Stimulated activated naive CD8-positive, alpha-beta T cell treated with anti-CD3 and anti-CD28 coated beads, Interleukin-15, amount 100 ng/mL, for 72 hours (primary cell): Measurements from ENCODE around the gene SLC6A17.

Experiments used
- ATAC-seq: fragments of 150-1000 bp; cut with Tn5 transposase; 2 replicates; pipeline ENCODE4 v1.10.0; 2021; ENCODE audit warnings: mild to moderate bottlenecking, moderate library complexity
- DNase-seq, 2 donors: peaks; one replicate each; pipeline ENCODE4 v3.0.0; 2021 to 2022
- H3K27ac Mint-ChIP-seq, 2 donors: one replicate each; pipeline ENCODE4 v1.8.0; 2022; ENCODE audit warnings: mild to moderate bottlenecking in 2 of 2, mixed read lengths in 2 of 2, moderate library complexity in 2 of 2
- H3K27me3 Mint-ChIP-seq: one replicate; pipeline ENCODE4 v1.8.0; 2022; ENCODE audit warnings: mixed read lengths
- H3K4me1 Mint-ChIP-seq: one replicate; pipeline ENCODE4 v1.8.0; 2022; ENCODE audit warnings: mild to moderate bottlenecking, mixed read lengths
- H3K4me3 Mint-ChIP-seq, 2 donors: one replicate each; pipeline ENCODE4 v1.8.0; 2022; ENCODE audit warnings: mild to moderate bottlenecking in 2 of 2, mixed read lengths in 2 of 2, moderate library complexity in 1 of 2
- H3K9me3 Mint-ChIP-seq, 2 donors: one replicate each; pipeline ENCODE4 v1.8.0; 2022; ENCODE audit warnings: mixed read lengths in 2 of 2

Gene SLC6A17

DNA sequence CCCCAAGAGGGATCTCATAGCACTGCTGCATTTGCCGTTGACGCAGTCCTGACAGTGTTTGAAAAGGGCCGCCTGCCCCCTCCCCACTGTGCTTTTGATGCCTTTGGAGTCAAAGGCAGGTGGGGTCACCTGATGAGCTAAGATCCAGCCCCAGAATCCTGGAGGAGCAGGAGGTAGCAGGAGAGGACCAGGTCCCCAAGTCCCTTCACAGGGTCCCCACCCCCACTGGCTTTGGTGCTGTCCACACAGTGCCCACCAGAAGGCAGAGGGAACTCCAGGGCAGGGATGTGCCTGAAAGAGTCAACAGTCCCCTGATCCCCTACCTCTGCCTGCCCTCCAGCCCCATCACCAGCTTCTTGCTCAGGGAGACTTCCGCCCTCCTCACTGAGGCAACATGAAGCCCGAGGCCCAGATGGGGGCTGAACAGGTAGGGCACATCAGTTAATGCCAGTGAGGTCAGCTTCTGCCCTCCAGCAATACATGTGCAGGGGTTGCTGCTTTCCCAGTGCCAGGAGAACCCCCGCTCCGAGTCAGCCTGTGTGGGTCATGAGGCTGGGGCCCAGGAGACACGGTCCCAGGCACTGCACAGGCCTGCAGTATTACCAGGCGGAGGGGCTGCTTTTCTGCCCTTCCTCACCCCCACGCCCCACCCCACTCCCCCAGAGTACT, 51.0 kb downstream of the SLC6A17 start:
- no peak for DNase-seq
- no peaks in the 10 kb centered on the region for H3K27me3 Mint-ChIP-seq
- peaks cover 20% of the 10 kb centered on the region for H3K4me1 Mint-ChIP-seq
- H3K27ac Mint-ChIP-seq: no peak overlapping the region
- ATAC-seq: no peak
- no peaks in the 10 kb centered on the region for H3K9me3 Mint-ChIP-seq
- no peak overlapping the region for H3K4me3 Mint-ChIP-seq

DNA sequence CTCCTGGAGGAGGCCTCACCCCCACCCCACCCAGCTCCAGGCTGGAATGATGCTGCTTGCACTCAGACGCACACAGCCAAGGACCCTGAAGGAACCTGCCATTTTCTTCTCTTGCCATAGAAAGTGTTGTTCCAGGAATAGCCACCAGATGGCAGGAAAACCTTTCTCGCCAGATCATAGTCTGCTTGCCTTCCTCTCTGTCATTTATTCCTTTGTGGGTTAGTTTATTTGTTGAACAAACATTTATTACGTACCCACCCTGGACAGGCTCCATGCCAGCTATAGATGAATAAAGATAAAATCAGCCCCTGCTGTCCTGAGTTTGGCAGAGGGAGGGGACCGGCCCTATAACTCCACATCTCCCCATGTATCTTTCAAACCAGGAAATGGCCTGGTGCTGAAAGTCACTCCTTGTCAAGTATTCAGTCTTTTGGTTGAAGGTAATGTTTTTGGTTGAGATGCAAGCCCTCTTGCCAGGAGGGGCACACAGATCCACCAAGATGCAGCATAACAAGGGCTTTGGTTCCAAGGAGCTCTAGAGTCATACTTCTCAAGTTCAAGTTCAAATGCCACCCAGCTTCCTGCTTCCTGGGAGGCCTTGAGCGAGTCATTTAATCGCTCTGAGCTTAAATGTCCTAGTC, 52.8 kb downstream of the SLC6A17 start:
- Mint-ChIP-seq H3K27ac (peak overlapping the region; percentile 82 to 97), H3K9me3 (no peaks in the 10 kb centered on the region), H3K4me3 (no peak overlapping the region), H3K27me3 (no peaks in the 10 kb centered on the region), H3K4me1 (peaks cover 29% of the 10 kb centered on the region)
- DNase-seq (peak; percentile 76 to 78), ATAC-seq (peak; percentile 65)

DNA sequence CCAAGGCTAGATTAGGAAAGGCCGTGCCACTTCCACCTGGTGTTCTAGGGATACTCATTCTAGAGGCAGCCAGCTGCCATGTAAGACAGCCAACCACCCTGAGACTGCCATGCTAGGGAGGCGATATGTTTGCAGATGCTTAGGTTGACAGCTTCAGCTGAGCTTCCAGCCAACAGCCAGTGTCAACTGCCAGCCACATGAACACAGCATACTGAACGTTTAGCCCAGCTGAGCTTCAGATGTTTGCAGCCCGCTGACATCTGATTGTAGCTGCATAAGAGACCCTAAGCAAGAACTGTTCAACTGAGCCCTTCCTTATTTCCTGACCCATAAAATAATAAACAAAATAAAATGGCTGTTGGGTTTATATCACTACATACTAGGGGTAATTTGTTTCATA, 54.9 kb downstream of the SLC6A17 start:
- Mint-ChIP-seq H3K9me3 (no peaks in the 10 kb centered on the region), H3K4me3 (no peak overlapping the region), H3K4me1 (peaks cover 43% of the 10 kb centered on the region), H3K27ac (no peak overlapping the region), H3K27me3 (no peaks in the 10 kb centered on the region)
- DNase-seq (no peak), ATAC-seq (no peak)

DNA sequence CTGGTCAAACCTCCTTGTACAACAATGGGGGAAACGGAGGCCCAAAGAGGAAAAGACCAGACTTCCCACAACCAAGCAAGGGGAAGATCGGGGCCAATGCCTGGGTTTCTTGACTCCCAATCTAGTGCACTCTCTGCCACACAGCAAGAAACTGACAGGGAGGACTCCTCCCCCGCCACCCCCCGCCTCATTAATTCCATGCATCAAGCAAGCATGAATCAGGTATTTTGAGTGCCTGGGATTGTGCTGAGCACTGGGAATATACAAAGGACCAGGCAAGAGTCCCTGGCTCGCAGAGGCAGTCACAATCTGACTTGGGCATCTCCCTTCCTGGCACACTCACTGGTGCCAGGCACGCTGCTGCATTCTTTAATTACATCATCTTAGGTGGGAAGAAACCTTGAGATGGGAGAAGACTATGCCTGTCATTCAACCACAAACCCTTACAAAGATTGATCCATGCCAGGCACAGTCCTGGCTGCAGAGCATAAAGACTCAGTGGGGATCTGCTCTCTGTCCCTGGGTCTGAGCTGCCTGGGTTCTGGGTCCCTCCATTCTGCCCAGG, 55.4 kb downstream of the SLC6A17 start:
- H3K27me3 Mint-ChIP-seq: no peaks in the 10 kb centered on the region
- H3K4me1 Mint-ChIP-seq: peaks cover 43% of the 10 kb centered on the region
- DNase-seq (no peak), ATAC-seq (no peak)
- no peak overlapping the region for H3K4me3 Mint-ChIP-seq
- H3K27ac Mint-ChIP-seq: no peak overlapping the region
- H3K9me3 Mint-ChIP-seq: no peaks in the 10 kb centered on the region

DNA sequence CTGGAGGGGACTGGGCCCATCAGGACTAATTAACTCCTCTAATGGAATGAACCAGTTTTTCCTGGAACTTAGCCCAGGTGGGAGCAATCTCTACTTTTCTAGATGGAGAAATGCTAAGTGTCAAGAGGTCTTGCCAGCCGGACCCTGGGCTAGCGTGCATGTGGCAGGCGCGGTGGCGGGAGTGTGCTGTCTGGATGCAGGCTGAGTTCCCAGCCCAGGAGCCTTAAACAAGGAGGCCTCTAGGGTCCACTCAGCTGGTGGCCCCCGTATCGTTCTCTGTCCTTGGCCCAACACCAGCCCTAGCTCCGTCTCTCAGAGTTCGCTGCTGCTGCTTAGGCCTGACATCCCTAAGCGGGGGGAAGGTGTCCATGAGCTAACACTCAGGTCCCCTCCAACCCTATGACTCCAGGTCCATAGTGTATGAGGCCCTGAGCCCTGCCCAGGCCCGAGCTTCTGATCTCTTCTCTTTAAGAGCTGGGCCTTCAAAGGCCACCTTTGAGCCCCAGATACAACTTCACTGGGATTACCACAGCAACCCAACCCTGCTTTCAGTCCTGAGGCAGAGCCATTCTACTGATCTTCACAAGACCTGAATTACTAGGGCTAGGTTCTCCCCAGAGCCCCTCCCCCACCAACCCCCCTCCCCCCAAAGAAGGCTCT, 56.1 kb downstream of the SLC6A17 start:
- no peak overlapping the region for H3K4me3 Mint-ChIP-seq
- peaks cover 47% of the 10 kb centered on the region for H3K4me1 Mint-ChIP-seq
- DNase-seq (no peak), ATAC-seq (no peak)
- H3K9me3 Mint-ChIP-seq: no peaks in the 10 kb centered on the region
- no peaks in the 10 kb centered on the region for H3K27me3 Mint-ChIP-seq
- no peak overlapping the region for H3K27ac Mint-ChIP-seq

DNA sequence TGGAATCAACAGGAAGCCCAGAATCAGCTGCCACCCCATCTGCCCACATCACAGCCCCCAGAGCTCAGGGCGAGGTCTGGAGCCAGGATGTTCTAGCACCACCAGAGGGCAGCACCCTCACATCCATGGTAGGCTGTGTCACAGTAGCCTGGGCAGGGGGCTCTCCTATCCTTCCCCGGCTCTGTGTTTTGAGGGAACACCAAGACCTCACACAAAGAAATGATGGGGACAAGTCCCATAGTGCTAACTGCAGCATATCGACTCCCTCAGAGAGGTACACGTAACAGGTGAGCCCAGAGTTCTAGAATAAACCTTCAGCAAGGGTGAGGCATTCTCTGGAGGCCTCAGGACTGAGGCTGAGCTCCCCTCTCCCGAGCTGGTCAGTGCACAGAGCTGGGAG, 57.5 kb downstream of the SLC6A17 start:
- no peak overlapping the region for H3K4me3 Mint-ChIP-seq
- no peaks in the 10 kb centered on the region for H3K27me3 Mint-ChIP-seq
- DNase-seq (peak; percentile 75 to 77), ATAC-seq (peak; percentile 33)
- no peaks in the 10 kb centered on the region for H3K9me3 Mint-ChIP-seq
- peaks cover 56% of the 10 kb centered on the region for H3K4me1 Mint-ChIP-seq
- peak overlapping the region in 1 of 2 donors; percentile 84 for H3K27ac Mint-ChIP-seq

DNA sequence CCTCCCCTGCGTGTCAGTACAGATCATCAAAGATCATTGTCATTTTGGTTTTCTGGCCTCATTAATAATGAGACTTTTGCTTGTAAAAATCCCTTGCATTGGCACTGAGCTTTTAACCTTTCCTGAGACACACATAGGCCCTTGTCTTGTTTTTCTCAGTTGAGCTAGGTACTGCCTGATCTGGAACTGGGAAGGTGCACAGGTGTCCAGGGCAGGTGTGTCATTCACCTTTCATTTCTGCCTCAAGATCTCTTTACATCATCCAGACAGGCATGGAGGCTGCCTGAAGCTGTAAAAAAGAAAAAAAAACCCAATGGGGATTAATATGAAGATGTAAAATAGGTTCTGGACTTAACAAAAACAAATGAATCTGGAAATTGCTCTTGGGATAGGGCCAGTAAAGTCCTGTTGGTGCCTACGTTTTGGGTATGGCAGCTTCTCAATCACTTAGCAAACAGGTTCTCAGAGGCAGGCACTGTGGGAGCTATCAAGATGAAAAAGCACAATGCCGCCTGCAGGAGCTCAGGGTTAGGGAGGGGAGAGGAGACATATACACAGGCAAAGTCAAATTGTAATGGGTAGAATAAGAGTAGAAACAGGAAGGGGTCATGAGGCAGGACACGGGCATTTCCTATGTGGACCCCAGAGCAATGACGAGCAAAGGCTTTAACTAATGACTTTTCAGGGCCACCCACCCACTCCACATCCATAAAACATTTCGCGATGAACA, 58.8 kb downstream of the SLC6A17 start:
- H3K4me3 Mint-ChIP-seq: peak overlapping the region; percentile 77 to 79
- H3K4me1 Mint-ChIP-seq: peaks cover 57% of the 10 kb centered on the region
- peak overlapping the region in 1 of 2 donors; percentile 89 for H3K27ac Mint-ChIP-seq
- no peaks in the 10 kb centered on the region for H3K27me3 Mint-ChIP-seq
- ATAC-seq (no peak), DNase-seq (no peak)
- H3K9me3 Mint-ChIP-seq: no peaks in the 10 kb centered on the region

DNA sequence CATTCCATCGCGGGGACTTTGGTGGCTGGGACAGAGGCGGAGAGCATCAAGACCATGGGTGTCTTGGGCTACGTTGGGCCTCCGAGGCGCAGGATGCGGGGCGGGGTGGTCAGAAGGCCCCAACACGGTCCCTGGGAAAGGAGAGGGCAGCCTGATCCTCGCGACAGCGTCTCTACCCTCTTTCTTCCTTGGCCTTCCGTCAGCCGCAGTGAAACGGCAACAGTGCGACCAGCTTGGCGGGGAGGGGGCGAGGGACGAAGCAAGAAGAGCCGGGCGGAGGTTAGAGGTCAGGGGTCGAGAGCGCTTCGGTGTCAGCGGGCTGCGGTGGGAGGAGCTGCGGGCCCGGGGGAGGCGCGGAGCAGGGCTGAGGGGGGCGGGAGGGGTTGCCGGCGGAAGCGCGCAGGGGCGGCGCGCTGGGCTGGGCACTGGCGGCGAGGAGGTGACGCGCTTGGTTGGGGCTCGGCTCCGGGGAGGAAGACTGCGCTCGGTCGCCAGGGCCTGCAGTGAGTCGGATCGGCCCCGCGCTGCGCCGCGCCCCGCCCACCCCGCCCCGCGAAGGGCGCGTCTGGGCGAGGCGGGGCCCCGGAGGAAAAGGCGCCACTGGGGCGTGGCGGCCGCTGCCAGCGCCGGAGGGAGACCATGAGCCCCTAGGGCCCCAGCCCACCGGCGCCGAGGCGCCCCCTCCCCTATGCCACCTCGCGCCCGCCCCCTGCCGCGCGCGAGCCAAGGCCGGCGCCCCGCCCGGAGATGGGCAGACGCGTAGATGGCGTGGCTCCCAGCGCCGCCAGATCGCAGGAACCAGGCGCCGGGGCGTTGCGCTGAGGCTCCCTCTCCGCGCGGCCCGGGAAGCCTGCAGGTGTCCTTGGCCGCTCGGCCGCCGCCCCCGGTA, 59.7 kb downstream of the SLC6A17 start, which contains the start of gene KCNC4:
KCNC4 (plus strand) TSS at position 600 of the 889 bp plus-strand sequence. CDS start 1,186 bp downstream, outside the sequence.
- ATAC-seq (peak; percentile 91), DNase-seq (peak; percentile 88 to 91)
- Mint-ChIP-seq H3K27ac (peak within 1 kb of the TSS in 1 of 2 donors; percentile 94), H3K27me3 (no peaks in the 10 kb centered on the region), H3K9me3 (no peaks in the 10 kb centered on the region), H3K4me1 (peaks cover 66% of the 10 kb centered on the region), H3K4me3 (peak within 1 kb of the TSS; percentile 98 to 99)

DNA sequence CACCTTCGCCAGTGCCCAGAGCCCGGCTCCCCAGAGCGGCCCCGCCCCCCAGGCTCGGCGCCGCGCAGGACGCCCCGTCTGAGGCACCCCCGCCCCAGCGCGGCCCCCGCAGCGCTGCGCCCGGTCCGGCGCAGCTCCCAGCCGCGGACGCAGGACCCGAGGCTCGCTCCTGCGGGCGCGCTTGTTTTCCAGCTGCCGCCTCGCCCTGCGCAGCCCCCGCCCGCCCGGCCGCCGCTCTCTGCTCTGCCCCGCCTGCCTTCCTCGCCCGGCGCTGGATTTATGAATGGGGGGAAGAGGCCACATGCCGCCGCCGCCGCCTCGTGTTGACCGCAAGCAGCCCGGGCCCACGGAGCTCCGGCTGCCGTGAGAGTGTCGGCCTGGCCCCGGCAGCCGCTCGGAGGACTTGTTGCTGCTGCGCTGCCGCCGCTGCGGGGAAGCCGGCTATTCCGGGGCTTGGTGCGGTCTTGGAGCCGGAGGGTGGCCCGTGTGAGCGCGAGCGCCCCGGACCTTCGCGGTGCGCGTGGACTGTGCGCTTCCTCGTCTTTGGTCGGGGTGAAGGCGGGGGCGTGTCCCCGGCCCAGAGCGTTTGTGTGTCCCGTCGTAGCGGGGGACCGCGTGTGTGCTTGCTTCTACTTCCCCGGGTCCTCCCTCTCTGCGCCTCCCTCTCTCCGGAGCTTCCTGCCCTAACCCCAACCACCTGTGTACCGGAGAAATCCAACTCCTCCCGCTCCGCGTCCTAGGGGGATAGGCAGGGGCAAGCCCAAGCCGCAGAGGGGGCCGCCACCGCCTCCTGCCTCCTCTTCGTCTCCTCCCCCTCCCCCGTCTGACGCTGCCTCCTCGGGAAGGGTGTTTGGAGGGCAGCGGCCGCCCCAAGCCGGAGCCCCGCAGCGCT, 60.6 kb downstream of the SLC6A17 start:
- peaks cover 75% of the 10 kb centered on the region for H3K4me1 Mint-ChIP-seq
- DNase-seq (peak; percentile 59 to 65), ATAC-seq (peak; percentile 37)
- H3K9me3 Mint-ChIP-seq: no peaks in the 10 kb centered on the region
- H3K4me3 Mint-ChIP-seq: peak overlapping the region; percentile 98 to 99
- no peaks in the 10 kb centered on the region for H3K27me3 Mint-ChIP-seq
- H3K27ac Mint-ChIP-seq: peak overlapping the region; percentile 24 to 94

DNA sequence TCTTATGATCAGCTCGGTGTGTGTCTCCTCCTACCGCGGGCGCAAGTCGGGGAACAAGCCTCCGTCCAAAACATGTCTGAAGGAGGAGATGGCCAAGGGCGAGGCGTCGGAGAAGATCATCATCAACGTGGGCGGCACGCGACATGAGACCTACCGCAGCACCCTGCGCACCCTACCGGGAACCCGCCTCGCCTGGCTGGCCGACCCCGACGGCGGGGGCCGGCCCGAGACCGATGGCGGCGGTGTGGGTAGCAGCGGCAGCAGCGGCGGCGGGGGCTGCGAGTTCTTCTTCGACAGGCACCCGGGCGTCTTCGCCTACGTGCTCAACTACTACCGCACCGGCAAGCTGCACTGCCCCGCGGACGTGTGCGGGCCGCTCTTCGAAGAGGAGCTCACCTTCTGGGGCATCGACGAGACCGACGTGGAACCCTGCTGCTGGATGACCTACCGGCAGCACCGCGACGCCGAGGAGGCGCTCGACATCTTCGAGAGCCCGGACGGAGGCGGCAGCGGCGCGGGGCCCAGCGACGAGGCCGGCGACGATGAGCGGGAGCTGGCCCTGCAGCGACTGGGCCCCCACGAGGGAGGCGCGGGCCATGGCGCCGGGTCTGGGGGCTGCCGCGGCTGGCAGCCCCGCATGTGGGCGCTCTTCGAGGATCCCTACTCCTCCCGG, 61.3 kb downstream of the SLC6A17 start:
- no peaks in the 10 kb centered on the region for H3K9me3 Mint-ChIP-seq
- peaks cover 83% of the 10 kb centered on the region for H3K4me1 Mint-ChIP-seq
- DNase-seq (peak in 1 of 2 donors; percentile 49), ATAC-seq (peak; percentile 1)
- peak overlapping the region; percentile 98 to 99 for H3K4me3 Mint-ChIP-seq
- H3K27ac Mint-ChIP-seq: peak overlapping the region; percentile 24 to 94
- H3K27me3 Mint-ChIP-seq: no peaks in the 10 kb centered on the region

DNA sequence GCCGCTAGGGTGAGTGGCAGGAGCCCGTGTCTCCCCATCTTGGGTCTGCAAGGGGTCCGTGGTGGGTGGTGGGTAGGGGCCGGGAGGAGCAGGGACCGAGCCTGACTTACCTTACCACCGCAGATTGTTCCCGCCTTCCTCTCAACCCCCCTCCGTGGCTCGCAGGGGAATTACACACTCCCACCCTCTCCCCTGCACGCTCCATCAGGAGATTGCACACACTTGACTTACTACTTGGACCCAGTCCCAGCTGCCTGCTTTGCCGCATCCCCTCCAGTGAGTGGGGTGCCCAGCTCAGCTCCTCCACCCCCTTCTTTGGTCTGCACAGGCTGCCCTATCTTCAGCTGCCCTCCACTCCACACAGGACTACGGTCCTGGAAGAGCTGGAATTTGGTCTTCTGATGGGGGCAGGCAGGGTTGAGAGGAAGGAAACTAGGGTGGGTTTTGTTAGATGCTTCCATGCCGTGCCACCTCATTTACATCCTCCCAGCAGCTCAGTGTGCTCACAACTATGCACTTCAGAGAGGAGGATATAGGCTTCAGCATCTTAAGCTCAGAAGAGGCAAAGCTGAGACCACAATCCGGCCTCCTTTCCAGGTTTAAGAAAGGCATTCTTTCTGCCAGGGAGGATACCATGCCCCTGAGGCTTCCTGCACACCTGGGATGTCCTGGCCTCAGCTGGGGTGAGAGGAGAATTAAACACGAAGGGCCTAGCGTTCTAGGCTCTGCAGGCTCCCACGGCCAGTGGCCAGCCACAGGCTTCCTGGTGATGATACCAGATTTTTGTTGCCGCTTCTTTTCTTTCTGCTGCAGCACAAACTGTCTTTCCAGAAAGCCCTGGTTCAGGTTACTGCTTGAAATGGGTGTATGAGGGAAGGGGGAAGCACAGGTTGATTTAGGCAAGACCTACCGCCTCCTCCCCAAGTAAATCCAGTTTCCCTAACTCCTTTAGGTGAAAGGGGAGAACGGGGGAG, 62.2 kb downstream of the SLC6A17 start:
- H3K27ac Mint-ChIP-seq: peak overlapping the region; percentile 49 to 64
- H3K4me1 Mint-ChIP-seq: peaks cover 82% of the 10 kb centered on the region

DNA sequence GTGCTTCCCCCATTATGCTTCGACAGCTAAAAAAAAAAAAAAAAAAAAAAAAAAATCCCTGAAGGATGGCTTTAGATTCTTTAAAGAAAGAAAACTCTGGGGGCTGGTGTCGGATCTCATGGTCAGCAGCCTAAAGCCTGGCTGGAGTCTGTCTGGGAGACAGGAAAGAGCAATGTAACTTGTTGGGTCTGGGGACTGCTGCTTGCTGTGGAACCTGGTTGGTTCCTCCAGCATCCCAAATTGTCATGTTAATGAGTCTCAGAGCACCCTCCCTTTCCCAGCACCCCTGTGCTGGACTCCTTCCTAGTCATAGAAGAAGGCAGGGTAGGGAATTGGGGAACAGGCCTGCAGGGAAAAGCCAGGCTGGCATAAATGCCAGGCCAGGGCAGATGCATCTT, 62.8 kb downstream of the SLC6A17 start:
- DNase-seq: no peak
- Mint-ChIP-seq H3K9me3 (no peaks in the 10 kb centered on the region), H3K27me3 (no peaks in the 10 kb centered on the region), H3K4me1 (peaks cover 75% of the 10 kb centered on the region), H3K4me3 (peak overlapping the region; percentile 49 to 94), H3K27ac (peak overlapping the region in 1 of 2 donors; percentile 5)
- ATAC-seq: no peak

More for the DNA sequence above, 62.2 kb downstream of the SLC6A17 start:
- Mint-ChIP-seq H3K27me3 (no peaks in the 10 kb centered on the region), H3K4me3 (peak overlapping the region; percentile 78 to 94), H3K9me3 (no peaks in the 10 kb centered on the region)
- ATAC-seq (no peak), DNase-seq (peak in 1 of 2 donors; percentile 17)
